ENCODE results near the gene TMEM200A.

Gene TMEM200A

GRCh38 chr6:130485870-130486269 is 120.1 kb downstream of the TMEM200A start:
- no peak for DNase-seq (ENCODE audit: low read depth in 2 of 2)

GRCh38 chr6:130486417-130486816 is 120.6 kb downstream of the TMEM200A start:
- DNase-seq (ENCODE audit: low read depth in 2 of 2), result no peak

- DNase-seq (ENCODE audit: low read depth in 2 of 2), result no peak
Measured at GRCh38 chr6:130489514-130489913, 123.7 kb downstream of the TMEM200A start.

Measured in activated CD8-positive, alpha-beta memory T cell treated with anti-CD3 and anti-CD28 coated beads for 4 hours (primary cell).